Fibroblast of lung (primary cell): Measurements from ENCODE around the gene KCNT1. TPM values are rescaled to one million over a fixed set of nuclear protein-coding genes. Genes with fewer than 3 reads are reported as not detected.

ENCODE experiments used
- DNase-seq, 2 donors: peaks; one replicate each; pipeline versions ENCODE4 v3.0.0 to v3.0.0-alpha.2; 2010; ENCODE audit warnings: low read depth in 2 of 2
- H2AFZ ChIP-seq: 2 replicates; pipeline ENCODE4 v1.5.1; 2012; ENCODE audit warnings: low read length, control low read depth, inconsistent platforms
- H3K27ac ChIP-seq: 2 replicates; pipeline ENCODE4 v1.5.1; 2011; ENCODE audit warnings: low read length, control low read depth; ENCODE audit not compliant: insufficient read depth
- H3K27me3 ChIP-seq: 2 replicates; pipeline ENCODE4 v1.5.1; 2011; ENCODE audit warnings: mild to moderate bottlenecking, low read length; ENCODE audit not compliant: control insufficient read depth, insufficient read depth
- H3K36me3 ChIP-seq: 2 replicates; pipeline ENCODE4 v1.5.1; 2011; ENCODE audit warnings: low read length; ENCODE audit not compliant: control insufficient read depth, insufficient read depth
- H3K4me1 ChIP-seq: 2 replicates; pipeline ENCODE4 v1.5.1; 2011; ENCODE audit warnings: low read length; ENCODE audit not compliant: control insufficient read depth, insufficient read depth; ENCODE audit errors: extremely low read depth
- H3K4me2 ChIP-seq: 2 replicates; pipeline ENCODE4 v1.5.1; 2011; ENCODE audit warnings: low read length, control low read depth; ENCODE audit not compliant: insufficient read depth; ENCODE audit errors: extremely low read depth
- H3K4me3 ChIP-seq, 4 experiments: fragments of 200-600 bp in 1 of 4; sonication (generic) in 1 of 4; replicated peaks in 1 of 4; 2 replicates each; pipeline ENCODE4 v1.5.1; 2011 to 2016; ENCODE audit warnings: low read length in 4 of 4, low read depth in 3 of 4, mild to moderate bottlenecking in 3 of 4, control low read depth in 2 of 4, inconsistent platforms in 1 of 4, mixed read lengths in 1 of 4; ENCODE audit not compliant: insufficient read depth in 1 of 4; ENCODE audit errors: control extremely low read depth in 1 of 4
- H3K79me2 ChIP-seq: 2 replicates; pipeline ENCODE4 v1.5.1; 2012; ENCODE audit warnings: mild to moderate bottlenecking, low read length, inconsistent platforms; ENCODE audit not compliant: control insufficient read depth, insufficient read depth
- H3K9ac ChIP-seq: 2 replicates; pipeline ENCODE4 v1.5.1; 2011; ENCODE audit warnings: mild to moderate bottlenecking, low read length, control low read depth; ENCODE audit not compliant: insufficient read depth
- H3K9me3 ChIP-seq: 2 replicates; pipeline ENCODE4 v1.5.1; 2012; ENCODE audit warnings: low read depth, low read length; ENCODE audit not compliant: control insufficient read depth, insufficient read depth
- H4K20me1 ChIP-seq: 2 replicates; pipeline ENCODE4 v1.5.1; 2011; ENCODE audit warnings: low read length; ENCODE audit not compliant: control insufficient read depth, insufficient read depth; ENCODE audit errors: extremely low read depth
- EZH2 ChIP-seq: IDR thresholded peaks from 2 replicates; pipeline ENCODE4 v1.5.1; 2012; ENCODE audit warnings: low read length, control low read depth, mild to moderate bottlenecking; ENCODE audit errors: missing control alignments
- polyA plus RNA-seq, 2 donors: library from polyadenylated mRNA; depleted of rRNA in 1 of 2; stranded (reverse) in 1 of 2; unstranded in 1 of 2; fragments of >200 nt; gene quantifications; 2 replicates each; pipeline ENCODE4 v1.2.1, GENCODE V29; 2011 to 2012; ENCODE audit warnings: missing spikeins in 1 of 2
- total RNA-seq: library from RNA; depleted of rRNA; stranded (reverse); fragments of >200 nt; gene quantifications from 2 replicates; pipeline ENCODE4 v1.2.1, GENCODE V29; 2014
- TF ChIP-seq, protein P1 (sequence below), 2 donors: IDR thresholded peaks in 1 of 2; conservative IDR thresholded peaks in 1 of 2; 1 replicate in 1 of 2; 2 replicates in 1 of 2; pipeline ENCODE4 v1.5.1; 2011 to 2012; ENCODE audit warnings: low read length in 2 of 2, control low read depth in 1 of 2, inconsistent platforms in 1 of 2, low read depth in 1 of 2, mild to moderate bottlenecking in 1 of 2

The KCNT1 gene
- total and polyA plus RNA-seq, 2 donors (not counting 1 experiment from before 2014, with no cell fraction given): not detected

DNA sequence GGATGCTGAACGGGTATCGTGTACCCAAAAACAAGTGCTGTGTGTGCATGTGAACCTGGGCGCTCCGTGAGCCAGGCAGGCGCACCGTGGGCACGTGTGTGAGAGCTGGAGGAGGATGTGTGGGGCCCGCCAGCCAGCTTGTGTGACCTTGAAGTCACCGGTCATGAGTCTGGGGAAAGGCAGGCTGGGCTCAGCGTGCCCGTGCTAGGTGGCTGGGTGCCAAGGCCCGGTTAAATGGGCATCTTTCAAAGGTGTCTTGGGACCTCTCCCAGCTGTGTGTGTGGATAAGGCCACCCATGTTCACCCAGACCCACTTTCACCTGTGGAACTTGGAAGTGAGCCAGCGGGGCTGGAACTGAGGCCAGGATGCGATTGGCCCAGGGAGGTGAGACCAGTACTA, 3.4 kb downstream of the KCNT1 start:
- Histone ChIP-seq H3K9me3 (no peaks in the 10 kb centered on the region), H2AFZ (no peak overlapping the region), H3K27me3 (no peaks in the 10 kb centered on the region), H3K4me1 (no peaks in the 10 kb centered on the region), H3K36me3 (no peaks in the 10 kb centered on the region), H4K20me1 (no peaks in the 10 kb centered on the region), H3K4me3 (no peak overlapping the region), H3K27ac (no peak overlapping the region), H3K9ac (no peak overlapping the region), H3K79me2 (no peaks in the 10 kb centered on the region), H3K4me2 (no peak overlapping the region)
- TF ChIP-seq EZH2: no peak
- TF ChIP-seq, protein P1, sequence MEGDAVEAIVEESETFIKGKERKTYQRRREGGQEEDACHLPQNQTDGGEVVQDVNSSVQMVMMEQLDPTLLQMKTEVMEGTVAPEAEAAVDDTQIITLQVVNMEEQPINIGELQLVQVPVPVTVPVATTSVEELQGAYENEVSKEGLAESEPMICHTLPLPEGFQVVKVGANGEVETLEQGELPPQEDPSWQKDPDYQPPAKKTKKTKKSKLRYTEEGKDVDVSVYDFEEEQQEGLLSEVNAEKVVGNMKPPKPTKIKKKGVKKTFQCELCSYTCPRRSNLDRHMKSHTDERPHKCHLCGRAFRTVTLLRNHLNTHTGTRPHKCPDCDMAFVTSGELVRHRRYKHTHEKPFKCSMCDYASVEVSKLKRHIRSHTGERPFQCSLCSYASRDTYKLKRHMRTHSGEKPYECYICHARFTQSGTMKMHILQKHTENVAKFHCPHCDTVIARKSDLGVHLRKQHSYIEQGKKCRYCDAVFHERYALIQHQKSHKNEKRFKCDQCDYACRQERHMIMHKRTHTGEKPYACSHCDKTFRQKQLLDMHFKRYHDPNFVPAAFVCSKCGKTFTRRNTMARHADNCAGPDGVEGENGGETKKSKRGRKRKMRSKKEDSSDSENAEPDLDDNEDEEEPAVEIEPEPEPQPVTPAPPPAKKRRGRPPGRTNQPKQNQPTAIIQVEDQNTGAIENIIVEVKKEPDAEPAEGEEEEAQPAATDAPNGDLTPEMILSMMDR (conservative IDR thresholded peaks at IDR 0.05 in 1 of 2, IDR thresholded peaks at IDR 0.05 in 1 of 2; ENCODE audit: low read depth in 1 of 2, low read length in 2 of 2): no peak
- no peak for DNase-seq

DNA sequence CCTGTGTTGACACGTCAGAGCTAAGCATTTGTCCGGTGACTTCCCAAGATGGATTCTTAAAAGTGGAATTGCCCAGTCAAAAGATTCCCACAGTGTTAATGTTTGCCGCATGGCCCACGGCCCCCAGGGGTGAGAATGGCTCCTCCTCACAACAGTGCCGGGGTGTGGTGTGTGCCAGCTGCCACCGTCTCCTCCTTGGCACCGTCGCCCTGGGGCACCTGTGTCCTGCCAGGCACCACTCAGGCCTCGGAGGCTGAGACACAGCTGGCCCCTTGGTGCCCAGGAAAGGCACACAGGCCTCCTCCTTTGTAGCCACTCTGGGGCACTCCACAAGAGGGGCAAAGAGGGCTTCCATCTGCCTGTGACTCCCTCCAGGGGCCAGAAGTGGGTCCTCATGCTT, 4.3 kb downstream of the KCNT1 start:
- H3K9ac ChIP-seq: no peak overlapping the region
- H3K4me2 ChIP-seq: no peak overlapping the region
- DNase-seq: no peak
- no peaks in the 10 kb centered on the region for H3K9me3 ChIP-seq
- H2AFZ ChIP-seq: no peak overlapping the region
- no peaks in the 10 kb centered on the region for H3K79me2 ChIP-seq
- no peak overlapping the region for H3K4me3 ChIP-seq
- no peaks in the 10 kb centered on the region for H4K20me1 ChIP-seq
- H3K36me3 ChIP-seq: no peaks in the 10 kb centered on the region
- TF ChIP-seq, protein P1 (conservative IDR thresholded peaks at IDR 0.05 in 1 of 2, IDR thresholded peaks at IDR 0.05 in 1 of 2; ENCODE audit: low read depth in 1 of 2, low read length in 2 of 2): no peak
- no peak for TF ChIP-seq EZH2
- H3K27me3 ChIP-seq: no peaks in the 10 kb centered on the region
- H3K27ac ChIP-seq: no peak overlapping the region
- H3K4me1 ChIP-seq: no peaks in the 10 kb centered on the region

DNA sequence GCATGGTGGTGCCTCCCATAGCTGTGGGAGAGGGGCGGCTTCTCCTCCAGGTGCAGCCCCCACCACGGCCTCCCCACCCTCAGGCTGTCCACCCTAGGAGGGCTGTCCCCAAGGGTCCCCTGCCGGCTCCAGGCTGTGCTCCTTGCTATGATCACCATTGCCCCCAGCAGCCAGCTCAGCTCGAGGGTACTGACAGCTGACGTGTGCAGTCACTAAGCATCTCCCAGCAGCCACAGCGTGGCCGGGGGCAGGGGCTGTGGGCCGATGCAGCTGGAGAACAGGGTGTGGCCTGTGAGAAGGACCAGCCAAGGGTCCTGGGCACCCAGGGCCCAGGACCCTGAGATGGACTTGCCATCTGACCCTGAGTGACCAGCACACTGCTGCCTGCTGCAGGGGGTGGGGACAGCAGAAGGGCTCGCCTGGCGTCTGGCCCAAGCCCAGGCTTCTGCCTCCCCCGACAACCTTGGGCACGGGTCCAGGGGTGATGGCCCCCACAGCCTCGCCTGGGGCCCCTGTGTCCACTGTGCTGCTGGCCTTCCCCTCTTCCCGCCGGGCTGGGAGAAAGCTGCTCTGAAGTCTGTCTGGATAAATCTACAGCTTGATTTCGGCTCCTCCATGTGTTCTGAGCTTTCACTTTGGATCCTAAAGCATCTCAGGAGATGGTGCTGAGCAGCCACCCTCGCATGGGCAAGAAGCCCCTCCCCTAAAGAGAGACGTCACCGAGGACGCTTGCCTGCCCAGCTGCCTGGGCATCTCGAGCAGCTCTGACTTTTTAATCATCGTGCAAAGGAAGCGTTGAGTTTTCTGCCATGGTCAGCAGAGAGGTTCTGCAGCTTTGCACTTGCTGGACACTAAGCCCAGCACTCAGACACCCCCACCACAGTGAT, 5.5 kb downstream of the KCNT1 start:
- no peaks in the 10 kb centered on the region for H3K36me3 ChIP-seq
- H2AFZ ChIP-seq: no peak overlapping the region
- H3K4me1 ChIP-seq: no peaks in the 10 kb centered on the region
- no peak overlapping the region for H3K4me2 ChIP-seq
- no peak for DNase-seq
- H3K79me2 ChIP-seq: no peaks in the 10 kb centered on the region
- H3K27ac ChIP-seq: no peak overlapping the region
- H3K9me3 ChIP-seq: no peaks in the 10 kb centered on the region
- no peak overlapping the region for H3K4me3 ChIP-seq
- H3K9ac ChIP-seq: no peak overlapping the region
- no peaks in the 10 kb centered on the region for H3K27me3 ChIP-seq
- TF ChIP-seq EZH2: no peak
- TF ChIP-seq, protein P1 (conservative IDR thresholded peaks at IDR 0.05 in 1 of 2, IDR thresholded peaks at IDR 0.05 in 1 of 2; ENCODE audit: low read depth in 1 of 2, low read length in 2 of 2): no peak
- no peaks in the 10 kb centered on the region for H4K20me1 ChIP-seq
